ENCODE measurements around the gene NOTCH1.

GRCh38 chr9:136534366-136534765, 11.5 kb downstream of the NOTCH1 start:
- TF ChIP-seq CTCF (IDR thresholded peaks at IDR 0.05), result no peak
- TF ChIP-seq POLR2A (IDR thresholded peaks at IDR 0.05), result no peak

Measured in body of pancreas (tissue), 4 donors.